ENCODE results near the gene ACTL7B. TPM values are rescaled to one million over a fixed set of nuclear protein-coding genes. Genes with fewer than 3 reads are reported as not detected.

ACTL7B gene
- total RNA-seq, 1 donor, result not detected

- no peak overlapping the region for H3K4me3 ChIP-seq (ENCODE audit: low read depth, low read length)
- TF ChIP-seq CTCF (IDR thresholded peaks at IDR 0.05; ENCODE audit: insufficient read depth, low read length), result no peak
- no peak for DNase-seq (ENCODE audit: low read depth)
Measured at GRCh38 chr9:108836781-108837180, 19.0 kb downstream of the ACTL7B start.

- no peak overlapping the region for H3K4me3 ChIP-seq (ENCODE audit: low read depth, low read length)
- DNase-seq (ENCODE audit: low read depth), result no peak
- TF ChIP-seq CTCF (IDR thresholded peaks at IDR 0.05; ENCODE audit: insufficient read depth, low read length), result no peak
Measured at GRCh38 chr9:108836319-108836718, 19.5 kb downstream of the ACTL7B start.

- no peak overlapping the region for H3K4me3 ChIP-seq (ENCODE audit: low read depth, low read length)
- no peak for TF ChIP-seq CTCF (IDR thresholded peaks at IDR 0.05; ENCODE audit: insufficient read depth, low read length)
- no peak for DNase-seq (ENCODE audit: low read depth)
Measured at GRCh38 chr9:108835831-108836230, 20.0 kb downstream of the ACTL7B start.

- TF ChIP-seq CTCF (IDR thresholded peaks at IDR 0.05; ENCODE audit: insufficient read depth, low read length), result no peak
- DNase-seq (ENCODE audit: low read depth), result no peak
- H3K4me3 ChIP-seq (ENCODE audit: low read depth, low read length), result no peak overlapping the region
Measured at GRCh38 chr9:108834959-108835665, 20.7 kb downstream of the ACTL7B start.

GRCh38 chr9:108832179-108832500, 23.6 kb downstream of the ACTL7B start:
- TF ChIP-seq CTCF (IDR thresholded peaks at IDR 0.05; ENCODE audit: insufficient read depth, low read length), result no peak
- DNase-seq (ENCODE audit: low read depth), result no peak
- H3K4me3 ChIP-seq (ENCODE audit: low read depth, low read length), result no peak overlapping the region

- no peak for TF ChIP-seq CTCF (IDR thresholded peaks at IDR 0.05; ENCODE audit: insufficient read depth, low read length)
- H3K4me3 ChIP-seq (ENCODE audit: low read depth, low read length), result no peak overlapping the region
- DNase-seq (ENCODE audit: low read depth), result no peak
Measured at GRCh38 chr9:108831496-108832178, 24.1 kb downstream of the ACTL7B start.
